ENCODE results near the gene PKNOX2.

PKNOX2 gene

DNA sequence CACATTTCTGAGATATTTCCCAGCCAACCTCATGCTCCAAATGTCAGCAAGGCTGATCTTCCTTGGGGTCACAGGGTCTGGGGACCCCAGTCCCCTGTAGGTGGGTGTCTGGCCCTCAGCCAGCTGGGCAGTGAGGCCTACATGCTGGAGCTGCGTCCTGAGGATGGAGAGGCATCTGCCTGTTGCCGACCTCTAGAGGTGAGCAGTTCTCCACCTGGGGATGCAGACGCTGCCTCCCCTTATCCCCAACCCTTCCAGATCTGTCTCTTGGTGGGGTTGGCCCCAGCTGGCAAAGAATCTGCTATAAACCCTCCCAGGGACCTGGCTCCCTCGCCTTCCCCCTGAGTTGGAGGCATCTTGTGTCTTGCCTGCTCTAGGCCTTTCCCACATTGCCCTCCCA, 79.6 kb downstream of the PKNOX2 start:
- DNase-seq (ENCODE audit: low read depth, low spot score) = no peak
- Histone ChIP-seq H3K4me1 (ENCODE audit: control insufficient read depth, insufficient read depth, low read length) (peaks cover 3% of the 10 kb centered on the region; the same call in 1 of the 2 replicates), H3K36me3 (ENCODE audit: control insufficient read depth, insufficient read depth, low read length) (no peaks in the 10 kb centered on the region), H3K9me3 (ENCODE audit: control insufficient read depth, insufficient read depth, low read length) (no peaks in the 10 kb centered on the region), H3K27ac (ENCODE audit: low read length) (no peak overlapping the region), H3K4me3 (ENCODE audit: low read length) (no peak overlapping the region), H3K27me3 (ENCODE audit: control insufficient read depth, insufficient read depth, low read length) (no peaks in the 10 kb centered on the region)
- no CpG with 5 or more reads among the region's 4 CpGs for WGBS (ENCODE audit: insufficient coverage, insufficient read length)

DNA sequence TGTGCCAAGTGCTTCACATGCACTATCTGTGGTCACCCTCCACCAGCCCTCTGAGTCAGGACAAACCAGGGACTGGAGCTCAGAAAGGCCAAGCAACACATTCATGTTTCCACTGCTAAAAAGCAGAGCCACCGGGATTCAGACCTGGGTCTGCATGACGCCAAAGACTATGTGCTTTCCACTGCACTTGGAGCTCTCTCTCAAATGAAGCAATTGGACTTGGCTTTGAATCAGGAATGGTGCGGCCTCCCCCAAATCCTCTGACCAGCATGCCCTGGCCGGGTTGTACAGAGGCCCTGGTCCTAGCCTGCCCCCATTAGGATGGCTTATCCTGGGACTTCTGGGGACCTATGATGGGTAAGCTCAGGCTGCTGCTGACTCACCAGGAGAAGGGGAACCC, 80.7 kb downstream of the PKNOX2 start:
- no peaks in the 10 kb centered on the region for H3K36me3 ChIP-seq (ENCODE audit: control insufficient read depth, insufficient read depth, low read length)
- no peak overlapping the region for H3K4me3 ChIP-seq (ENCODE audit: low read length)
- WGBS (ENCODE audit: insufficient coverage, insufficient read length) = no CpG with 5 or more reads among the region's 4 CpGs
- no peak for DNase-seq (ENCODE audit: low read depth, low spot score)
- H3K9me3 ChIP-seq (ENCODE audit: control insufficient read depth, insufficient read depth, low read length) = no peaks in the 10 kb centered on the region
- no peak overlapping the region for H3K27ac ChIP-seq (ENCODE audit: low read length)
- no peaks in the 10 kb centered on the region for H3K27me3 ChIP-seq (ENCODE audit: control insufficient read depth, insufficient read depth, low read length)
- 0 out of 2 replicates have a peak, but pooled peaks cover 1% of the 10 kb centered on the region for H3K4me1 ChIP-seq (ENCODE audit: control insufficient read depth, insufficient read depth, low read length)

DNA sequence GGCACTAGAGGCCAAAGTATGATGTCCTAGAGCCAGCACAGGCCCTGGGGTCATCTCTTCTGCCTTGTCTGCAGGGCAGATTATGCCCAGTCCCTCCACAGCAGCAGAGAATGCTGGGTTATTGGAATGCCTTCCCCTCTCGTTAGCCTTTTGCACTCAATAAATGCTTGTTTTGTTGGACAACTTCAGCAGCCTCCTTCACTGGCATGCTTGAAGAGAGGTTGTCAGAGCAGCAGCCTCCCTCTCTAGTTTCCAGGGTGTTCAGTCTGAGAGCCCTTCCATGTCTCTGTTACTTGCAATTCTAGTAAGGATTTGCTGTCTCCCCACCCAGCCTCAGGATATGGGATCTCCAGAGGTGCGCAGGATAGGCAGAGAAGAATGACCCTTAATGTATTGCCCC, 82.9 kb downstream of the PKNOX2 start:
- no CpG with 5 or more reads among the region's 2 CpGs for WGBS (ENCODE audit: insufficient coverage, insufficient read length)
- H3K4me3 ChIP-seq (ENCODE audit: low read length) = no peak overlapping the region
- no peaks in the 10 kb centered on the region for H3K36me3 ChIP-seq (ENCODE audit: control insufficient read depth, insufficient read depth, low read length)
- H3K9me3 ChIP-seq (ENCODE audit: control insufficient read depth, insufficient read depth, low read length) = no peaks in the 10 kb centered on the region
- 0 out of 2 replicates have a peak, but pooled peaks cover 1% of the 10 kb centered on the region for H3K4me1 ChIP-seq (ENCODE audit: control insufficient read depth, insufficient read depth, low read length)
- no peaks in the 10 kb centered on the region for H3K27me3 ChIP-seq (ENCODE audit: control insufficient read depth, insufficient read depth, low read length)
- DNase-seq (ENCODE audit: low read depth, low spot score) = no peak
- H3K27ac ChIP-seq (ENCODE audit: low read length) = no peak overlapping the region

- no peak overlapping the region for H3K27ac ChIP-seq (ENCODE audit: low read length)
- H3K36me3 ChIP-seq (ENCODE audit: control insufficient read depth, insufficient read depth, low read length) = no peaks in the 10 kb centered on the region
- no peaks in the 10 kb centered on the region for H3K27me3 ChIP-seq (ENCODE audit: control insufficient read depth, insufficient read depth, low read length)
- H3K4me1 ChIP-seq (ENCODE audit: control insufficient read depth, insufficient read depth, low read length) = no peaks in the 10 kb centered on the region
- no CpG with 5 or more reads among the region's 17 CpGs for whole genome bisulfite sequencing (ENCODE audit: insufficient coverage, insufficient read length)
- no peaks in the 10 kb centered on the region for H3K9me3 ChIP-seq (ENCODE audit: control insufficient read depth, insufficient read depth, low read length)
- no peak overlapping the region for H3K4me3 ChIP-seq (ENCODE audit: low read length)
- DNase-seq (ENCODE audit: low read depth, low spot score) = no peak
These were observed 86.0 kb downstream of the PKNOX2 start for GRCh38 chr11:125250318-125251213.

DNA sequence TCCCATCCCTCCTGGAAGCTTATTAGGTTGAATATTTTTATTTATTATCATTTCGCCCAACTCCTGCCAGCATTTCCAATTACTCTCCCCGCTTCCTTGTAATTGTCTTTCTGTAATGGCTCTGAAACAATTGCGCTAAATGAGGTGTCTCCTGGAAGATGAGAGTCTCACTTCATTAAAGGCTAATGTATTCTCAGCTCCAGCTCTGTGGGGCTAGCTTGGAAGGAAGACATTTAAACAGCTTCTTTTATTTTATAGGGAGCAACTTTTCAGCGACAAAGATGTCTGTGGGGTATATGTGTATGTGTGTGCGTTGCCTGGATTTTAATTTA, 86.6 kb downstream of the PKNOX2 start:
- H3K36me3 ChIP-seq (ENCODE audit: control insufficient read depth, insufficient read depth, low read length) = no peaks in the 10 kb centered on the region
- H3K4me3 ChIP-seq (ENCODE audit: low read length) = no peak overlapping the region
- no peaks in the 10 kb centered on the region for H3K27me3 ChIP-seq (ENCODE audit: control insufficient read depth, insufficient read depth, low read length)
- H3K27ac ChIP-seq (ENCODE audit: low read length) = no peak overlapping the region
- H3K4me1 ChIP-seq (ENCODE audit: control insufficient read depth, insufficient read depth, low read length) = no peaks in the 10 kb centered on the region
- H3K9me3 ChIP-seq (ENCODE audit: control insufficient read depth, insufficient read depth, low read length) = no peaks in the 10 kb centered on the region
- 100% methylated on average over 1 of the region's 5 CpGs for WGBS (ENCODE audit: insufficient coverage, insufficient read length)
- DNase-seq (ENCODE audit: low read depth, low spot score) = no peak

GRCh38 chr11:125251956-125252355, 87.4 kb downstream of the PKNOX2 start:
- Histone ChIP-seq H3K4me1 (ENCODE audit: control insufficient read depth, insufficient read depth, low read length) (no peaks in the 10 kb centered on the region), H3K9me3 (ENCODE audit: control insufficient read depth, insufficient read depth, low read length) (no peaks in the 10 kb centered on the region), H3K36me3 (ENCODE audit: control insufficient read depth, insufficient read depth, low read length) (no peaks in the 10 kb centered on the region), H3K27ac (ENCODE audit: low read length) (no peak overlapping the region), H3K27me3 (ENCODE audit: control insufficient read depth, insufficient read depth, low read length) (no peaks in the 10 kb centered on the region), H3K4me3 (ENCODE audit: low read length) (no peak overlapping the region)
- no CpG with 5 or more reads among the region's 7 CpGs for WGBS (ENCODE audit: insufficient coverage, insufficient read length)
- DNase-seq (ENCODE audit: low read depth, low spot score) = no peak

- Histone ChIP-seq H3K9me3 (ENCODE audit: control insufficient read depth, insufficient read depth, low read length) (no peaks in the 10 kb centered on the region), H3K27me3 (ENCODE audit: control insufficient read depth, insufficient read depth, low read length) (no peaks in the 10 kb centered on the region), H3K4me3 (ENCODE audit: low read length) (no peak overlapping the region), H3K27ac (ENCODE audit: low read length) (no peak overlapping the region), H3K36me3 (ENCODE audit: control insufficient read depth, insufficient read depth, low read length) (no peaks in the 10 kb centered on the region), H3K4me1 (ENCODE audit: control insufficient read depth, insufficient read depth, low read length) (peaks cover 2% of the 10 kb centered on the region; the same call in 1 of the 2 replicates)
- no peak for DNase-seq (ENCODE audit: low read depth, low spot score)
- no CpG with 5 or more reads among the region's 7 CpGs for WGBS (ENCODE audit: insufficient coverage, insufficient read length)
These were observed 88.7 kb downstream of the PKNOX2 start for GRCh38 chr11:125253289-125253688.

- DNase-seq (ENCODE audit: low read depth, low spot score) = no peak
- H3K4me3 ChIP-seq (ENCODE audit: low read length) = no peak overlapping the region
- no peak overlapping the region for H3K27ac ChIP-seq (ENCODE audit: low read length)
- no peaks in the 10 kb centered on the region for H3K27me3 ChIP-seq (ENCODE audit: control insufficient read depth, insufficient read depth, low read length)
- H3K4me1 ChIP-seq (ENCODE audit: control insufficient read depth, insufficient read depth, low read length) = peaks cover 2% of the 10 kb centered on the region; the same call in 1 of the 2 replicates
- no peaks in the 10 kb centered on the region for H3K36me3 ChIP-seq (ENCODE audit: control insufficient read depth, insufficient read depth, low read length)
- no CpG with 5 or more reads among the region's 14 CpGs for whole genome bisulfite sequencing (ENCODE audit: insufficient coverage, insufficient read length)
- no peaks in the 10 kb centered on the region for H3K9me3 ChIP-seq (ENCODE audit: control insufficient read depth, insufficient read depth, low read length)
These were observed 89.4 kb downstream of the PKNOX2 start for GRCh38 chr11:125253795-125254525.

GRCh38 chr11:125256541-125257189, 92.1 kb downstream of the PKNOX2 start:
- Histone ChIP-seq H3K27ac (ENCODE audit: low read length) (no peak overlapping the region), H3K4me1 (ENCODE audit: control insufficient read depth, insufficient read depth, low read length) (peaks cover 4% of the 10 kb centered on the region; the same call in 1 of the 2 replicates), H3K9me3 (ENCODE audit: control insufficient read depth, insufficient read depth, low read length) (no peaks in the 10 kb centered on the region), H3K36me3 (ENCODE audit: control insufficient read depth, insufficient read depth, low read length) (no peaks in the 10 kb centered on the region), H3K4me3 (ENCODE audit: low read length) (no peak overlapping the region), H3K27me3 (ENCODE audit: control insufficient read depth, insufficient read depth, low read length) (no peaks in the 10 kb centered on the region)
- DNase-seq (ENCODE audit: low read depth, low spot score) = no peak
- WGBS (ENCODE audit: insufficient coverage, insufficient read length) = no CpG with 5 or more reads among the region's 6 CpGs

- WGBS (ENCODE audit: insufficient coverage, insufficient read length) = no CpG with 5 or more reads among the region's 7 CpGs
- no peak overlapping the region for H3K27ac ChIP-seq (ENCODE audit: low read length)
- no peaks in the 10 kb centered on the region for H3K9me3 ChIP-seq (ENCODE audit: control insufficient read depth, insufficient read depth, low read length)
- no peaks in the 10 kb centered on the region for H3K36me3 ChIP-seq (ENCODE audit: control insufficient read depth, insufficient read depth, low read length)
- H3K4me1 ChIP-seq (ENCODE audit: control insufficient read depth, insufficient read depth, low read length) = peaks cover 5% of the 10 kb centered on the region; the same call in 1 of the 2 replicates
- H3K4me3 ChIP-seq (ENCODE audit: low read length) = no peak overlapping the region
- no peak for DNase-seq (ENCODE audit: low read depth, low spot score)
- no peaks in the 10 kb centered on the region; the same call in 1 of the 2 replicates for H3K27me3 ChIP-seq (ENCODE audit: control insufficient read depth, insufficient read depth, low read length)
These were observed 92.6 kb downstream of the PKNOX2 start for GRCh38 chr11:125257190-125257579.

Measured in iPS DF 6.9 (cell line).